Kidney epithelial cell (primary cell): ENCODE results near the gene FCGR3B. TPM values are rescaled to one million over a fixed set of nuclear protein-coding genes. Genes with fewer than 3 reads are reported as not detected.
"Not testable (repeated sequence)": the region's sequence is repeated elsewhere in the genome, so short reads cannot be mapped to it uniquely, and the experiment has no call there.

ENCODE experiments used
- DNase-seq: peaks from one replicate; pipeline ENCODE4 v3.0.0-alpha.2; 2010; ENCODE audit warnings: low read depth
- H3K27me3 ChIP-seq: 2 replicates; pipeline ENCODE4 v1.6.0; 2011; ENCODE audit warnings: low read length; ENCODE audit not compliant: control insufficient read depth, insufficient read depth
- H3K36me3 ChIP-seq: 2 replicates; pipeline ENCODE4 v1.5.1; 2011; ENCODE audit warnings: low read length; ENCODE audit not compliant: control insufficient read depth, insufficient read depth
- H3K4me3 ChIP-seq: 2 replicates; pipeline ENCODE4 v1.5.1; 2011; ENCODE audit warnings: low read depth, mild to moderate bottlenecking, control low read depth, low read length
- total RNA-seq: library from RNA; depleted of rRNA; stranded (reverse); fragments of >200 nt; gene quantifications from 2 replicates; pipeline ENCODE4 v1.2.3, GENCODE V29; 2015

Gene FCGR3B
- total RNA-seq, 1 donor from 2014 or later: not detected

DNA sequence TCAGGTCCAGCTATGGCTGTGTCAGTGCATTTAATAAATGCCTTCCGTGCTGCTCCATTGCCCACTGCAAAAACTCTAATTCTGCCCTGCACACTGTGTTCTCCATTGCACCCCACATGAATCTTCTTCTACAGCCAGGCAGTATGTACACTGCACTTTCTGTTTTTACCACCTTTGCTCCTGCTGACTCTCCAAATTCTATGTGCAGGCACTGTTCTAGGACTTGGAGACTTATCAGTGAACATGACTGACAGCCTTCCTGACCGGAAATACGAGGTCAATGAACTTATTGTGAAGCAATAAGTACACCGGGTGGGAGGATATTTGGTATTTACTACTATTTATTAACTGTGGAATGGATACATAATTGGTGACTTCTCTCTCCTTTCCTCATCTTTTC is 48.1 kb downstream of the FCGR3B start:
- H3K27me3 ChIP-seq, H3K36me3 ChIP-seq, H3K4me3 ChIP-seq, DNase-seq: not testable (repeated sequence)

DNA sequence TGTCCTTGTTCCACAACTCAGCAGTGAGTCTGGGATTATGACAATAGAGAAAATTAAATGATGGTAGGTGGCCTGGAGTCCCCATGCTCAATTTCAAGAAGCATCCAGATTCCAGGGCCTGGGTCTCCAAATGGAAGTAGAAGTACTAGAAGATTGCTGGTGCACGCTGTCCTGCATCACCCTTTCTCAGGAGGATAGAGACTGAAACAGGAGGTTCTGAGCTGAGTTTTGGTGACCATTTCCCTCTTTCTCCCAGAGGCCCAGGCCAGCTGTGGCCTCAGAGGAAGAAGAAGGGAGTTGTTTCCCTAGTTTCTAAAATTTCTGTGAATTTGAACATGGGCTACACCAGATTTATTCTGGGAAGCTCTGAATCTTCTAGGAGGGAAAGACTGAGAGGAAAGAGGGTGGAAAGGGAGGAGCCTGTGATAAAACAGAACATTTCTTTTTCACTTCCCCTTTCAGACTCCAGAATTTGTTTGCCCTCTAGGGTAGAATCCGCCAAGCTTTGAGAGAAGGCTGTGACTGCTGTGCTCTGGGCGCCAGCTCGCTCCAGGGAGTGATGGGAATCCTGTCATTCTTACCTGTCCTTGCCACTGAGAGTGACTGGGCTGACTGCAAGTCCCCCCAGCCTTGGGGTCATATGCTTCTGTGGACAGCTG is 50.0 kb downstream of the FCGR3B start:
- H3K27me3 ChIP-seq, DNase-seq, H3K36me3 ChIP-seq, H3K4me3 ChIP-seq: not testable (repeated sequence)

- not testable (repeated sequence) for H3K27me3 ChIP-seq, H3K36me3 ChIP-seq, H3K4me3 ChIP-seq, DNase-seq
Measured at GRCh38 chr1:161579856-161580507, 51.0 kb downstream of the FCGR3B start.

DNA sequence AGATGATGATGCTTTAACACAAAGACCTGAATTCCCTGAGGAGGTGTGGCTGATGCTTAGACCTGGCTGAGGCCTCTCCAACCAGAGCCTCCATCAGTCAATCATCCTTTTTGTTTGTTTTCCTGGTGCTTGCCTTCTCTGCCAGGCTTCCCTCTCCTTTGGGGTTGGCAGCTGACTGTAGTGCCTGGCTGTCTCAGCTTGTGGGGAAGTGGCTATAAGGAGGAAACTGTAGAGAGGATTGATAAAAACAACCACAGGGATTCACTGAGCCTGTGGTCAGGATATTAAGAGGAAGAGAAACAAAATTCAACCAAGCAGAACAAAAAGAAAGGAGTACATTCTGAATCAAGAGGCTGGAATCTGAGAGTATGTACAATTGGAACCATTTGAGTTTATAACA is 54.3 kb downstream of the FCGR3B start:
- not testable (repeated sequence) for H3K36me3 ChIP-seq

More for the DNA sequence above, 54.3 kb downstream of the FCGR3B start:
- DNase-seq, H3K4me3 ChIP-seq, H3K27me3 ChIP-seq: not testable (repeated sequence)

Other genes with a start within 250 kb of the FCGR3B start
- gene FCGR2A, start 125.7 kb downstream of the FCGR3B start, total RNA-seq: 0.04 and 0.48 TPM in 2 replicates
- 0.84 TPM in 1 of 2 replicates, not detected in the other for gene HSPA6, start 106.6 kb downstream of the FCGR3B start, total RNA-seq
- gene FCGR3A, start 81.4 kb downstream of the FCGR3B start, total RNA-seq: 0.79 TPM in 1 of 2 replicates, not detected in the other
- not detected in 2 replicates for gene FCGR2B, start 32.0 kb upstream of the FCGR3B start, total RNA-seq
- 0.88 and 2.1 TPM in 2 replicates for gene FCRLA, start 76.1 kb upstream of the FCGR3B start, total RNA-seq
- 1.1 and 2.6 TPM in 2 replicates for gene FCRLB, start 90.4 kb upstream of the FCGR3B start, total RNA-seq
- gene DUSP12, start 118.6 kb upstream of the FCGR3B start, total RNA-seq: 48.0 and 49.7 TPM in 2 replicates
- gene ATF6, start 135.1 kb upstream of the FCGR3B start, total RNA-seq: 38.6 and 41.1 TPM in 2 replicates